Measurements from ENCODE around the gene MON2.
"Not testable (repeated sequence)": the region's sequence is repeated elsewhere in the genome, so short reads cannot be mapped to it uniquely, and the experiment has no call there.

Gene MON2

GRCh38 chr12:62466594-62467491 lies at the start of gene MON2:
TSS of gene MON2 (plus strand) at chr12:62466826. CDS start at chr12:62467208, 382 bp downstream.
- peak; percentile 65 to 80 for DNase-seq (ENCODE audit: low read depth in 1 of 2, low spot score in 1 of 2)

- no peak for DNase-seq (ENCODE audit: low read depth in 1 of 2, low spot score in 1 of 2)
These were observed 40.5 kb upstream of the MON2 start for GRCh38 chr12:62426089-62426488.

- DNase-seq (ENCODE audit: low read depth in 1 of 2, low spot score in 1 of 2): no peak
These were observed 37.2 kb upstream of the MON2 start for GRCh38 chr12:62429457-62429856.

- no peak for DNase-seq (ENCODE audit: low read depth in 1 of 2, low spot score in 1 of 2)
These were observed 31.9 kb upstream of the MON2 start for GRCh38 chr12:62434494-62435302.

- peak in 1 of 2 donors; percentile 6 for DNase-seq (ENCODE audit: low read depth in 1 of 2, low spot score in 1 of 2)
These were observed 31.1 kb upstream of the MON2 start for GRCh38 chr12:62435303-62436163.

GRCh38 chr12:62436164-62436503 lies 30.5 kb upstream of the MON2 start:
- DNase-seq (ENCODE audit: low read depth in 1 of 2, low spot score in 1 of 2): no peak

- no peak for DNase-seq (ENCODE audit: low read depth in 1 of 2, low spot score in 1 of 2)
These were observed 28.4 kb upstream of the MON2 start for GRCh38 chr12:62438098-62438692.

- no peak for DNase-seq (ENCODE audit: low read depth in 1 of 2, low spot score in 1 of 2)
These were observed 19.7 kb upstream of the MON2 start for GRCh38 chr12:62446754-62447452.

- DNase-seq (ENCODE audit: low read depth in 1 of 2, low spot score in 1 of 2): no peak
These were observed 18.2 kb upstream of the MON2 start for GRCh38 chr12:62448436-62448835.

- not testable (repeated sequence) for DNase-seq (ENCODE audit: low read depth in 1 of 2, low spot score in 1 of 2)
These were observed 11.2 kb upstream of the MON2 start for GRCh38 chr12:62455429-62455828.

- DNase-seq (ENCODE audit: low read depth in 1 of 2, low spot score in 1 of 2): no peak
These were observed 8.0 kb upstream of the MON2 start for GRCh38 chr12:62458626-62459025.

- DNase-seq (ENCODE audit: low read depth in 1 of 2, low spot score in 1 of 2): no peak
These were observed 6.7 kb upstream of the MON2 start for GRCh38 chr12:62459976-62460375.

- DNase-seq (ENCODE audit: low read depth in 1 of 2, low spot score in 1 of 2): not testable (repeated sequence)
These were observed 5.3 kb upstream of the MON2 start for GRCh38 chr12:62461171-62461837.

- DNase-seq (ENCODE audit: low read depth in 1 of 2, low spot score in 1 of 2): not testable (repeated sequence)
These were observed 3.4 kb upstream of the MON2 start for GRCh38 chr12:62463252-62463651.

- DNase-seq (ENCODE audit: low read depth in 1 of 2, low spot score in 1 of 2): no peak
These were observed 520 bp upstream of the MON2 start for GRCh38 chr12:62466018-62466593.

- DNase-seq (ENCODE audit: low read depth in 1 of 2, low spot score in 1 of 2): no peak
These were observed 1.8 kb downstream of the MON2 start for GRCh38 chr12:62468397-62468796.

GRCh38 chr12:62468935-62469334 lies 2.3 kb downstream of the MON2 start:
- DNase-seq (ENCODE audit: low read depth in 1 of 2, low spot score in 1 of 2): no peak

GRCh38 chr12:62469704-62470103 lies 3.1 kb downstream of the MON2 start:
- no peak for DNase-seq (ENCODE audit: low read depth in 1 of 2, low spot score in 1 of 2)

GRCh38 chr12:62471734-62472133 lies 5.1 kb downstream of the MON2 start:
- DNase-seq (ENCODE audit: low read depth in 1 of 2, low spot score in 1 of 2): no peak
